GM23338 (cell line): ENCODE measurements around the gene AP5Z1. TPM values are rescaled to one million over a fixed set of nuclear protein-coding genes. Genes with fewer than 3 reads are reported as not detected.

Source experiments
- ATAC-seq: fragments of 200-7000 bp; cut with Tn5 transposase; 3 replicates; pipeline ENCODE4 v1.9.1; 2020
- DNase-seq: peaks from one replicate; pipeline ENCODE4 v3.0.0-alpha.2; 2015; ENCODE audit warnings: low spot score
- H2AFZ ChIP-seq: fragments of 200-600 bp; sonication (generic); 2 replicates; pipeline ENCODE4 v1.8.0; 2016; ENCODE audit warnings: antibody characterized with exemption, mild to moderate bottlenecking, moderate library complexity
- H3F3A ChIP-seq: fragments of 200-600 bp; sonication (generic); replicated peaks from 2 replicates; pipeline ENCODE4 v1.8.0; 2017; ENCODE audit warnings: antibody characterized with exemption, mixed run types, low read depth
- H3K27ac ChIP-seq: fragments of 200-600 bp; sonication (generic); 2 replicates; pipeline ENCODE4 v1.6.1; 2016; ENCODE audit warnings: low read depth
- H3K27me3 ChIP-seq: fragments of 200-600 bp; sonication (generic); 2 replicates; pipeline ENCODE4 v1.8.0; 2016; ENCODE audit warnings: mild to moderate bottlenecking, mixed run types, moderate library complexity; ENCODE audit not compliant: insufficient read depth
- H3K36me3 ChIP-seq: fragments of 200-600 bp; sonication (generic); 2 replicates; pipeline ENCODE4 v1.8.0; 2016; ENCODE audit warnings: mild to moderate bottlenecking; ENCODE audit not compliant: insufficient read depth
- H3K4me1 ChIP-seq: fragments of 200-600 bp; sonication (generic); 2 replicates; pipeline ENCODE4 v1.8.0; 2016; ENCODE audit warnings: mild to moderate bottlenecking, moderate library complexity; ENCODE audit not compliant: insufficient read depth
- H3K4me2 ChIP-seq: fragments of 200-600 bp; sonication (generic); 2 replicates; pipeline ENCODE4 v1.7.1; 2017; ENCODE audit warnings: mixed run types
- H3K4me3 ChIP-seq: fragments of 200-600 bp; sonication (generic); 2 replicates; pipeline ENCODE4 v1.6.1; 2016; ENCODE audit warnings: mixed run types
- H3K79me2 ChIP-seq: fragments of 200-600 bp; sonication (generic); replicated peaks from 2 replicates; pipeline ENCODE4 v1.8.0; 2017; ENCODE audit warnings: mild to moderate bottlenecking; ENCODE audit not compliant: insufficient read depth
- H3K9me2 ChIP-seq: fragments of 200-600 bp; sonication (generic); 2 replicates; pipeline ENCODE4 v1.8.0; 2017; ENCODE audit not compliant: insufficient read depth
- H4K20me1 ChIP-seq: fragments of 200-600 bp; sonication (generic); replicated peaks from 2 replicates; pipeline ENCODE4 v1.8.0; 2017; ENCODE audit warnings: mild to moderate bottlenecking; ENCODE audit not compliant: insufficient read depth
- H3K27ac Mint-ChIP-seq: 2 replicates; pipeline ENCODE4 v1.8.0; 2020; ENCODE audit warnings: inconsistent platforms, mild to moderate bottlenecking, moderate library complexity, mixed read lengths
- H3K27me3 Mint-ChIP-seq: 3 replicates; pipeline ENCODE4 v1.8.0; 2022; ENCODE audit warnings: low read depth, mild to moderate bottlenecking, moderate library complexity, mixed read lengths, inconsistent platforms; ENCODE audit not compliant: insufficient read depth, poor library complexity
- H3K36me3 Mint-ChIP-seq: 3 replicates; pipeline ENCODE4 v1.8.0; 2021; ENCODE audit warnings: low read depth, mild to moderate bottlenecking, inconsistent platforms, moderate library complexity, mixed read lengths
- H3K4me1 Mint-ChIP-seq: 3 replicates; pipeline ENCODE4 v1.8.0; 2020; ENCODE audit warnings: mild to moderate bottlenecking, inconsistent platforms, mixed read lengths
- H3K4me3 Mint-ChIP-seq: 3 replicates; pipeline ENCODE4 v1.8.0; 2021; ENCODE audit warnings: moderate library complexity, mild to moderate bottlenecking, inconsistent platforms, mixed read lengths
- H3K9me3 Mint-ChIP-seq: 3 replicates; pipeline ENCODE4 v1.8.0; 2020; ENCODE audit warnings: moderate library complexity, mild to moderate bottlenecking, inconsistent platforms, mixed read lengths
- CTCF ChIP-seq, 2 experiments: fragments of 200-600 bp in 1 of 2; sonication (generic) in 1 of 2; conservative IDR thresholded peaks; 2 replicates each; pipeline versions ENCODE4 v1.5.1 to v1.6.1; 2016 to 2017; ENCODE audit warnings: antibody characterized with exemption in 2 of 2, low read depth in 2 of 2, mild to moderate bottlenecking in 2 of 2, moderate library complexity in 1 of 2
- ETS1 ChIP-seq: IDR thresholded peaks from 2 replicates; pipeline ENCODE4 v1.6.1; 2016; ENCODE audit warnings: antibody characterized with exemption
- EZH2phosphoT487 ChIP-seq: fragments of 200-600 bp; sonication (generic); IDR thresholded peaks from one replicate; pipeline ENCODE4 v1.8.1; 2018; ENCODE audit warnings: antibody characterized with exemption; ENCODE audit not compliant: unreplicated experiment
- JUNB ChIP-seq: IDR thresholded peaks from one replicate; pipeline ENCODE4 v1.6.1; 2016; ENCODE audit warnings: antibody characterized with exemption; ENCODE audit not compliant: unreplicated experiment
- NANOG ChIP-seq: IDR thresholded peaks from 2 replicates; pipeline ENCODE4 v1.6.1; 2016; ENCODE audit warnings: antibody characterized with exemption, borderline replicate concordance
- REST ChIP-seq: IDR thresholded peaks from one replicate; pipeline ENCODE4 v1.6.1; 2018; ENCODE audit warnings: antibody characterized with exemption; ENCODE audit not compliant: unreplicated experiment
- STAT1 ChIP-seq: IDR thresholded peaks from one replicate; pipeline ENCODE4 v1.6.1; 2016; ENCODE audit warnings: antibody characterized with exemption; ENCODE audit not compliant: unreplicated experiment
- ZNF114 ChIP-seq: fragments of 250-450 bp; sonication (Bioruptor Pico); IDR thresholded peaks from 2 replicates; pipeline ENCODE4 v1.5.0; 2020; ENCODE audit warnings: mild to moderate bottlenecking, moderate library complexity
- ZNF331 ChIP-seq: fragments of 250-450 bp; sonication (Bioruptor Pico); IDR thresholded peaks from 2 replicates; pipeline ENCODE4 v1.5.0; 2020; ENCODE audit warnings: low read depth, mild to moderate bottlenecking, moderate library complexity
- ZNF462 ChIP-seq: fragments of 250-450 bp; sonication (Bioruptor Pico); IDR thresholded peaks from 2 replicates; pipeline ENCODE4 v1.5.0; 2020; ENCODE audit warnings: mild to moderate bottlenecking, moderate library complexity
- polyA plus RNA-seq: library from polyadenylated mRNA; unstranded; fragments of >200 nt; fragmentation: Nextera tagmentation; extraction: Ambion mirVana; gene quantifications from 2 replicates; pipeline ENCODE4 v1.2.1, GENCODE V29; 2016
- total RNA-seq: library from RNA; depleted of rRNA; stranded (reverse); fragments of >200 nt; shearing (Covaris generic); gene quantifications from 2 replicates; pipeline ENCODE4 v1.2.3, GENCODE V29; 2014

AP5Z1 gene
- total and polyA plus RNA-seq, 2 experiments from 2014 or later = 16.3 to 31.2 TPM

- Histone ChIP-seq H3K27me3 (no peaks in the 10 kb centered on the region), H3F3A (no peaks in the 10 kb centered on the region), H3K79me2 (peaks cover 17% of the 10 kb centered on the region), H3K4me1 (peaks cover 5% of the 10 kb centered on the region; the same call in 1 of the 2 replicates), H3K4me3 (no peak overlapping the region), H3K27ac (no peak overlapping the region), H4K20me1 (no peaks in the 10 kb centered on the region; the same call in 1 of the 2 replicates), H3K36me3 (no peaks in the 10 kb centered on the region), H2AFZ (no peak overlapping the region), H3K4me2 (no peak overlapping the region), H3K9me2 (no peaks in the 10 kb centered on the region)
- Mint-ChIP-seq H3K9me3 (no peaks in the 10 kb centered on the region; the same call in 2 of the 3 replicates), H3K4me3 (no peak overlapping the region), H3K27ac (no peak overlapping the region), H3K4me1 (peaks cover 9% of the 10 kb centered on the region; the same call in 2 of the 3 replicates), H3K27me3 (peaks cover 12% of the 10 kb centered on the region), H3K36me3 (no peaks in the 10 kb centered on the region)
- DNase-seq = no peak
- TF ChIP-seq EZH2phosphoT487 (no peak), STAT1 (no peak), ZNF114 (CRISPR knock-in tag) (no peak), ZNF462 (CRISPR knock-in tag) (no peak), JUNB (no peak), NANOG (no peak), ZNF331 (CRISPR knock-in tag) (no peak), ETS1 (no peak), REST (no peak), CTCF (conservative IDR thresholded peaks at IDR 0.05; ENCODE audit: low read depth in 2 of 2) (no peak)
- no peak for ATAC-seq
These were observed 3.1 kb upstream of the AP5Z1 start for GRCh38 chr7:4772306-4772705.
